Smooth muscle cell (in vitro differentiated cells): ENCODE measurements around the gene LRRC74B. TPM values are rescaled to one million over a fixed set of nuclear protein-coding genes. Genes with fewer than 3 reads are reported as not detected.

Source experiments
- DNase-seq: peaks from one replicate; lab custom pipeline; 2025; ENCODE audit not compliant: unreplicated experiment; lab: John Stamatoyannopoulos, UW
- H2AFZ ChIP-seq: fragments of 200-600 bp; sonication (generic); 2 replicates; pipeline ENCODE4 v1.6.0; 2016; ENCODE audit warnings: antibody characterized with exemption, low read depth, mild to moderate bottlenecking
- H3F3A ChIP-seq: fragments of 200-600 bp; sonication (generic); 2 replicates; pipeline ENCODE4 v1.6.0; 2017; ENCODE audit warnings: antibody characterized with exemption, low read depth
- H3K27ac ChIP-seq: fragments of 200-600 bp; sonication (generic); 2 replicates; pipeline ENCODE4 v1.5.1; 2016; ENCODE audit warnings: low read depth, mild to moderate bottlenecking
- H3K27me3 ChIP-seq: fragments of 200-600 bp; sonication (generic); 2 replicates; pipeline ENCODE4 v1.6.1; 2016; ENCODE audit warnings: low read depth, mild to moderate bottlenecking
- H3K36me3 ChIP-seq: fragments of 200-600 bp; sonication (generic); 2 replicates; pipeline ENCODE4 v1.5.1; 2016; ENCODE audit warnings: low read depth
- H3K4me1 ChIP-seq: fragments of 200-600 bp; sonication (generic); 2 replicates; pipeline ENCODE4 v1.5.1; 2016; ENCODE audit warnings: low read depth
- H3K4me2 ChIP-seq: fragments of 200-600 bp; sonication (generic); 2 replicates; pipeline ENCODE4 v1.6.0; 2016; ENCODE audit warnings: mild to moderate bottlenecking
- H3K4me3 ChIP-seq: fragments of 200-600 bp; sonication (generic); 2 replicates; pipeline ENCODE4 v1.5.1; 2016; ENCODE audit warnings: mild to moderate bottlenecking
- H3K79me2 ChIP-seq: fragments of 200-600 bp; sonication (generic); 2 replicates; pipeline ENCODE4 v1.6.0; 2016; ENCODE audit warnings: low read depth, mild to moderate bottlenecking
- H3K9ac ChIP-seq: fragments of 200-600 bp; sonication (generic); 2 replicates; pipeline ENCODE4 v1.6.0; 2016; ENCODE audit warnings: low read depth
- H3K9me3 ChIP-seq: fragments of 200-600 bp; sonication (generic); replicated peaks from 2 replicates; pipeline ENCODE4 v1.5.1; 2016; ENCODE audit warnings: low read depth
- H4K20me1 ChIP-seq: fragments of 200-600 bp; sonication (generic); 2 replicates; pipeline ENCODE4 v1.6.0; 2016; ENCODE audit warnings: low read depth
- WGBS: methylation state at CpG from one replicate; pipeline ENCODE4 v1.1.7; 2016; ENCODE audit warnings: low lambda C conversion rate; 5-methylcytosine and 5-hydroxymethylcytosine counted together
- polyA plus RNA-seq: library from polyadenylated mRNA; unstranded; fragments of >200 nt; fragmentation: Nextera tagmentation; extraction: Ambion mirVana; gene quantifications from 2 replicates; pipeline ENCODE4 v1.2.1, GENCODE V29; 2016
- total RNA-seq: library from RNA; depleted of rRNA; stranded (reverse); fragments of >200 nt; gene quantifications from 2 replicates; pipeline ENCODE4 v1.2.3, GENCODE V29; 2014
- TF ChIP-seq, protein P1 (sequence below): fragments of 200-600 bp; sonication (generic); IDR thresholded peaks from 2 replicates; pipeline ENCODE4 v1.5.1; 2017; ENCODE audit warnings: borderline replicate concordance, mild to moderate bottlenecking, antibody characterized with exemption; ENCODE audit not compliant: insufficient read depth, poor library complexity, severe bottlenecking

Gene LRRC74B
- total and polyA plus RNA-seq, 2 experiments from 2014 or later: not detected

DNA sequence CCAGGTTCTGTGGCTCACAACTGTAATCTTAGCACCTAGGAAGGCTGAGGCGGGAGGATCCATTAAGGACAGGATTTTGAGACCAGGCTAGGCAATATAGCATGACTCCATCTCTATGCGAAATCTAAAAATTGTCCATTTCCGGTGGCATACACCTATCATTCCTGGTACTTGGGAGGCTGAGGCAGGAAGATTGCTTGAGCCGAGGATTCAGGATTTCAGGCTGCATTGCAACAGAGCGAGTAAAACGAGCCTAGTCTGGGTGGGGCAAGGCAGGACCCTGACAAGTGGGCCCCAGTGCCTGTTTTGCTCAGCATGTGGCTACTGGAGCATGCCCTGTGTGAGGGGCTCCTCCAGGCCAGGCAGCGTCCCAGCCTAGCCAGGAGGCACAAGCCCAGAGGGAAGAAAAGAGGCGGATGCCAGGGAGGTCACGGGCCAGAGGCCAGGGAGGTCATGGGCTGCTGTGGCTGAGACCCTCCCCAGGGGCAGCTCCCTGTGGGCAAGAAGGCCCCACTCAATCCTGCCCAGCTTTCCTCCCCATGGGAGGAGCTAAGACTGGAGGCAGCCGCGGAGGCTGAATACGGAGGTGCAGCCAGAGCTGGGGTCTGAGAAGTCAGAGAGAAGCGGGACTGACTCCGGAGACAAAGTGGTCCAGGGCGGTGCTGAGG lies 8.4 kb downstream of the LRRC74B start:
- Histone ChIP-seq H2AFZ (no peak overlapping the region), H3K9ac (no peak overlapping the region), H3K27ac (no peak overlapping the region), H3K4me1 (no peaks in the 10 kb centered on the region), H3K27me3 (no peaks in the 10 kb centered on the region), H3K4me2 (no peak overlapping the region), H3K9me3 (no peaks in the 10 kb centered on the region), H3F3A (no peaks in the 10 kb centered on the region), H4K20me1 (no peaks in the 10 kb centered on the region), H3K36me3 (no peaks in the 10 kb centered on the region), H3K4me3 (no peak overlapping the region), H3K79me2 (no peaks in the 10 kb centered on the region)
- DNase-seq: no peak
- TF ChIP-seq, protein P1, sequence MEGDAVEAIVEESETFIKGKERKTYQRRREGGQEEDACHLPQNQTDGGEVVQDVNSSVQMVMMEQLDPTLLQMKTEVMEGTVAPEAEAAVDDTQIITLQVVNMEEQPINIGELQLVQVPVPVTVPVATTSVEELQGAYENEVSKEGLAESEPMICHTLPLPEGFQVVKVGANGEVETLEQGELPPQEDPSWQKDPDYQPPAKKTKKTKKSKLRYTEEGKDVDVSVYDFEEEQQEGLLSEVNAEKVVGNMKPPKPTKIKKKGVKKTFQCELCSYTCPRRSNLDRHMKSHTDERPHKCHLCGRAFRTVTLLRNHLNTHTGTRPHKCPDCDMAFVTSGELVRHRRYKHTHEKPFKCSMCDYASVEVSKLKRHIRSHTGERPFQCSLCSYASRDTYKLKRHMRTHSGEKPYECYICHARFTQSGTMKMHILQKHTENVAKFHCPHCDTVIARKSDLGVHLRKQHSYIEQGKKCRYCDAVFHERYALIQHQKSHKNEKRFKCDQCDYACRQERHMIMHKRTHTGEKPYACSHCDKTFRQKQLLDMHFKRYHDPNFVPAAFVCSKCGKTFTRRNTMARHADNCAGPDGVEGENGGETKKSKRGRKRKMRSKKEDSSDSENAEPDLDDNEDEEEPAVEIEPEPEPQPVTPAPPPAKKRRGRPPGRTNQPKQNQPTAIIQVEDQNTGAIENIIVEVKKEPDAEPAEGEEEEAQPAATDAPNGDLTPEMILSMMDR: no peak
- WGBS: 91% methylated on average over 15 of the region's 15 CpGs

DNA sequence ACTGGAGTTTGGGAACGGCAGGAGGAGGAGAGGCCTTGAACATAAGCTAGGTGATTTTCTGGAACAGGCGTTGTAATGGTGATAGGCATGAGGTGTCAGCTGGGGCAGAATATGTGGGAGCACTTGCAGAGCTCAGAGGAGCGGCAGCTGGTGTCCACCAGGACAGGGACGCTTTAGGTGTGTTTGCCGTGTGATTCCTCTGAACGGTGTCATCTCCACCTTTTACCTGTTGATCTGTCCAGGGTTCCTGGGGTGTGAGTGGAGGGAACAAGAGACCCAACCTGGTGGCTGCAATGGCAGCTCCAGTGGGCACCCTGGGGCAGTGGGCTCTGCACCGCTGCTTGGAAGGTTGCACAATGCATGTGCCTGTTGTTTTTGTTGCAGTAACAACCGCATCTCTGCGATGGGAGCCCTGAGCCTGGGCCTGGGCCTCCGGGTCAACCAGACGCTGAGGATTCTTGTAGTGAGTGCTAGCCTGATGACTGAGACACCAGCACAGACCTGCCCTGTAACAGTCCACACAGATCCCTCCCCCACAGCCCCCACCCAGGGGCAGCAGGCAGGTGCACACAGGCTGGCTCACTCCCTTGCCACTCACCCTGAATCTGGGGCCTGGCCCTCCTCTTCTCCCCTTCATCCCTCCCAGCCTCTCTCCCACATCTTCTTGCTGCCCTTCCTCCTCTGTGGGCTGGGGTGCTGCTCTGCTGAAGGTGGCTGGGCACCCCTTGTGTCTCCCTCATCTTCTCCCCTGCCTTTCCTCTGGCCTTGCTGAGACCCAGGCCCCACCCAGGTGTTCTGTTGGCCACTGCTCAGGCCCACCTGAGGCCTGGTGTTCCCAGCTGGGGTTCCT lies 9.2 kb downstream of the LRRC74B start:
- Histone ChIP-seq H2AFZ (no peak overlapping the region), H3K4me1 (no peaks in the 10 kb centered on the region), H3K4me3 (no peak overlapping the region), H3K9me3 (no peaks in the 10 kb centered on the region), H3F3A (no peaks in the 10 kb centered on the region), H3K9ac (no peak overlapping the region), H3K27me3 (no peaks in the 10 kb centered on the region), H3K79me2 (no peaks in the 10 kb centered on the region), H4K20me1 (no peaks in the 10 kb centered on the region), H3K36me3 (no peaks in the 10 kb centered on the region), H3K4me2 (no peak overlapping the region), H3K27ac (no peak overlapping the region)
- DNase-seq: no peak
- 89% methylated on average over 11 of the region's 11 CpGs for WGBS
- TF ChIP-seq, protein P1: no peak

DNA sequence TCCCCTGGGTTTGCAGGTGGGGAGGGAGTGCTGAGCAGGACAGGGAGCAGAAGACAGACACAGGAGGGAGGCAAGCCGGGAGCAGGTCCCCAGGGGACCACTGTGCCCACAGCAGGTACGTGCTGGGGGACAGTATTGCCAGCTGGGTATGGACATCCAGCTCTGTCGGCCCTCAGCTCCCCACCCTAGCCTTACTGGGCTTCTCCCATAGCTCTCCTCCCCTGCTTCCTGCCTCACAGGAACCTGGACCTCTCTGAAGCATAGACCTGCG lies 9.8 kb downstream of the LRRC74B start:
- Histone ChIP-seq H3K36me3 (no peaks in the 10 kb centered on the region), H3K4me2 (no peak overlapping the region), H3K79me2 (no peaks in the 10 kb centered on the region), H3F3A (no peaks in the 10 kb centered on the region), H2AFZ (no peak overlapping the region), H3K9me3 (no peaks in the 10 kb centered on the region), H4K20me1 (no peaks in the 10 kb centered on the region), H3K4me3 (no peak overlapping the region), H3K4me1 (no peaks in the 10 kb centered on the region), H3K27me3 (no peaks in the 10 kb centered on the region), H3K9ac (no peak overlapping the region), H3K27ac (no peak overlapping the region)
- no peak for DNase-seq
- WGBS: 68% methylated on average over 4 of the region's 4 CpGs
- TF ChIP-seq, protein P1: no peak
